ENCODE results near the gene WNT3A. TPM values are rescaled to one million over a fixed set of nuclear protein-coding genes. Genes with fewer than 3 reads are reported as not detected.

Gene WNT3A
- total RNA-seq, 1 experiment from 2014 or later: not detected

DNA sequence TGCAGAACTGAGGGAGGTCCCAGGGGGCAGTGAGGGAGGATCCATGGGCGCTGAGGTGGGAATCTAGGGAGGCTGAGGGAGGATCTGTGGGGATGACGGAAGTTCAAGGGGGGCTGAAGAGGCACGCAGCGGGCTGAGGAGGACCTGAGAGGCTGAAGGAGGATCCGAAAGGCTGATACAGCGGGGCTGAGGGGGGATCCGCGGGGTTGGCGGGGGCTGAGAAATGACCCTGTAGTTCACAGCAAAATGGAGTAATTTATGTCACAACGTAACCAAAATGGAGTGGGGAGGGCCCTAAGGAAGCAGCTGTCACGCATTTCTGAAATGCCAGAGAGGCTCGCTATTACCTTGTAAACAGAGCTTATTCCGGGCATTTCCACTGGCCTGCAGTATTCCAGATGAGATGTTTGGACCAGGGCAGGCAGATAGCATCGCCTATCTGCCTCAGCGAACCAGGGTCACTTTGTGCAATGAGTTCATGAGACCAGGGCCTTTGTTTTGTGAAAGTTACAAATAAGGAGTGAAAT is 103.2 kb downstream of the WNT3A start:
- POLR2A ChIA-PET (ENCODE audit: low non-redundant PET): no interaction called here

DNA sequence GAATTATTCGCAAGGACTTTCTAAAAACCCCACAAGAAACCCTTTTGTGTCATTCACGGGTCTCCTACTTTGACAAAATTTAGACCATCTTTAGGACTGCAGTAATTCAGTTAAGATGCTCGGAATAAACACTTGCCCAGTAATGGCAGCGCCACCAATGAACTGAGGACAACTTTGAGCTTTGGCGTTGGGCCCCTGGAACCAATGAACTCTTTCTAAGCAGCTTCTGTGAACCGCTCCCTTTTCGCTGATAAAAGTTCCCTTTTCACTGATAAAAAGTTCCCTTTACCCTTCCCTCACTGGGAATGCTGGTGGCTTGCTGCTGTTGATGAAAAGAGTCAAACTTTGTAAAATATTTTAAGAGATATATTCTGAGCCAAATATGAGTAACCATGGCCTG is 103.8 kb downstream of the WNT3A start:
- TF ChIP-seq, protein P1, sequence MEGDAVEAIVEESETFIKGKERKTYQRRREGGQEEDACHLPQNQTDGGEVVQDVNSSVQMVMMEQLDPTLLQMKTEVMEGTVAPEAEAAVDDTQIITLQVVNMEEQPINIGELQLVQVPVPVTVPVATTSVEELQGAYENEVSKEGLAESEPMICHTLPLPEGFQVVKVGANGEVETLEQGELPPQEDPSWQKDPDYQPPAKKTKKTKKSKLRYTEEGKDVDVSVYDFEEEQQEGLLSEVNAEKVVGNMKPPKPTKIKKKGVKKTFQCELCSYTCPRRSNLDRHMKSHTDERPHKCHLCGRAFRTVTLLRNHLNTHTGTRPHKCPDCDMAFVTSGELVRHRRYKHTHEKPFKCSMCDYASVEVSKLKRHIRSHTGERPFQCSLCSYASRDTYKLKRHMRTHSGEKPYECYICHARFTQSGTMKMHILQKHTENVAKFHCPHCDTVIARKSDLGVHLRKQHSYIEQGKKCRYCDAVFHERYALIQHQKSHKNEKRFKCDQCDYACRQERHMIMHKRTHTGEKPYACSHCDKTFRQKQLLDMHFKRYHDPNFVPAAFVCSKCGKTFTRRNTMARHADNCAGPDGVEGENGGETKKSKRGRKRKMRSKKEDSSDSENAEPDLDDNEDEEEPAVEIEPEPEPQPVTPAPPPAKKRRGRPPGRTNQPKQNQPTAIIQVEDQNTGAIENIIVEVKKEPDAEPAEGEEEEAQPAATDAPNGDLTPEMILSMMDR (conservative IDR thresholded peaks at IDR 0.05; ENCODE audit: low read depth, low read length): no peak
- TF ChIP-seq EZH2 (IDR thresholded peaks at IDR 0.05; ENCODE audit: borderline replicate concordance, low read depth, low read length, poor library complexity, severe bottlenecking): no peak
- H3K4me3 ChIP-seq (ENCODE audit: low read depth, low read length, poor library complexity, severe bottlenecking): no peak overlapping the region
- POLR2A ChIA-PET (ENCODE audit: low non-redundant PET): no interaction called here
- no peak overlapping the region for H3K27ac ChIP-seq (ENCODE audit: low read depth, low read length, poor library complexity, severe bottlenecking)
- no peak for DNase-seq (ENCODE audit: low spot score)
- H3K27me3 ChIP-seq (replicated peaks; ENCODE audit: insufficient read depth, low read depth, low read length, poor library complexity): no peaks in the 10 kb centered on the region
- no TSS peak for BruUV-seq (replicated peaks)
- H3K36me3 ChIP-seq (ENCODE audit: insufficient read depth, low read length, poor library complexity, severe bottlenecking): peaks cover 9% of the 10 kb centered on the region
- CTCF ChIA-PET: no interaction called here
- H3K4me1 ChIP-seq (ENCODE audit: insufficient read depth, low read length, poor library complexity, severe bottlenecking): peaks cover 5% of the 10 kb centered on the region
- no peaks in the 10 kb centered on the region for H3K9me3 ChIP-seq (ENCODE audit: low read depth, low read length, poor library complexity, severe bottlenecking)
- intact Hi-C loops (cut with micrococcal nuclease; ENCODE audit: unreplicated experiment): no loop called here

More for the DNA sequence above, 103.2 kb downstream of the WNT3A start:
- peaks cover 9% of the 10 kb centered on the region for H3K36me3 ChIP-seq (ENCODE audit: insufficient read depth, low read length, poor library complexity, severe bottlenecking)
- H3K27me3 ChIP-seq (replicated peaks; ENCODE audit: insufficient read depth, low read depth, low read length, poor library complexity): no peaks in the 10 kb centered on the region
- no peak for TF ChIP-seq EZH2 (IDR thresholded peaks at IDR 0.05; ENCODE audit: borderline replicate concordance, low read depth, low read length, poor library complexity, severe bottlenecking)
- no peaks in the 10 kb centered on the region for H3K9me3 ChIP-seq (ENCODE audit: low read depth, low read length, poor library complexity, severe bottlenecking)
- peaks cover 5% of the 10 kb centered on the region for H3K4me1 ChIP-seq (ENCODE audit: insufficient read depth, low read length, poor library complexity, severe bottlenecking)
- BruUV-seq (replicated peaks): no TSS peak
- peak overlapping the region; percentile 84 for H3K27ac ChIP-seq (ENCODE audit: low read depth, low read length, poor library complexity, severe bottlenecking)
- CTCF ChIA-PET: interaction anchor here (0.7 kb wide), 1 partner anchor 1120 kb away, joined by 5 read pairs; no protein-coding TSS in a partner anchor
- intact Hi-C loops (cut with micrococcal nuclease; ENCODE audit: unreplicated experiment): loop anchor here (1.0 kb wide), 1 partner anchor 30 kb away; the partner anchor contains the start of gene GUK1
- DNase-seq (ENCODE audit: low spot score): no peak
- H3K4me3 ChIP-seq (ENCODE audit: low read depth, low read length, poor library complexity, severe bottlenecking): peak overlapping the region; percentile 87

Small RNA genes within 50 kb of the gene (microRNA-seq; reads per million reads assigned to microRNA genes)
- gene MIR3620: 13.5 reads per million, percentile 35 among the genes with 10 or more reads in this experiment

Other genes starting within 250 kb of the WNT3A start
- gene PRSS38, start 191.3 kb upstream of the WNT3A start, total RNA-seq (2021): not detected in 2 replicates
- gene WNT9A, start 59.1 kb upstream of the WNT3A start, total RNA-seq (2021): not detected in 2 replicates
- 395 and 397 TPM in 2 replicates for gene ARF1, start 75.7 kb downstream of the WNT3A start, total RNA-seq (2021)
- 27.5 and 27.6 TPM in 2 replicates for gene C1orf35, start 96.3 kb downstream of the WNT3A start, total RNA-seq (2021)
- gene MRPL55, start 102.3 kb downstream of the WNT3A start, total RNA-seq (2021): 60.4 and 70.8 TPM in 2 replicates
- 128 and 130 TPM in 2 replicates for gene GUK1, start 133.3 kb downstream of the WNT3A start, total RNA-seq (2021)
- 0.97 and 1.3 TPM in 2 replicates for gene GJC2, start 142.9 kb downstream of the WNT3A start, total RNA-seq (2021)
- 10.6 and 12.1 TPM in 2 replicates for gene IBA57, start 158.8 kb downstream of the WNT3A start, total RNA-seq (2021)
- 37.7 and 41.2 TPM in 2 replicates for gene OBSCN, start 201.0 kb downstream of the WNT3A start, total RNA-seq (2021)